ENCODE results near the gene OR2V2.

GRCh38 chr5:181192337-181193046 is 45.1 kb downstream of the OR2V2 start:
- TF ChIP-seq, protein P1, sequence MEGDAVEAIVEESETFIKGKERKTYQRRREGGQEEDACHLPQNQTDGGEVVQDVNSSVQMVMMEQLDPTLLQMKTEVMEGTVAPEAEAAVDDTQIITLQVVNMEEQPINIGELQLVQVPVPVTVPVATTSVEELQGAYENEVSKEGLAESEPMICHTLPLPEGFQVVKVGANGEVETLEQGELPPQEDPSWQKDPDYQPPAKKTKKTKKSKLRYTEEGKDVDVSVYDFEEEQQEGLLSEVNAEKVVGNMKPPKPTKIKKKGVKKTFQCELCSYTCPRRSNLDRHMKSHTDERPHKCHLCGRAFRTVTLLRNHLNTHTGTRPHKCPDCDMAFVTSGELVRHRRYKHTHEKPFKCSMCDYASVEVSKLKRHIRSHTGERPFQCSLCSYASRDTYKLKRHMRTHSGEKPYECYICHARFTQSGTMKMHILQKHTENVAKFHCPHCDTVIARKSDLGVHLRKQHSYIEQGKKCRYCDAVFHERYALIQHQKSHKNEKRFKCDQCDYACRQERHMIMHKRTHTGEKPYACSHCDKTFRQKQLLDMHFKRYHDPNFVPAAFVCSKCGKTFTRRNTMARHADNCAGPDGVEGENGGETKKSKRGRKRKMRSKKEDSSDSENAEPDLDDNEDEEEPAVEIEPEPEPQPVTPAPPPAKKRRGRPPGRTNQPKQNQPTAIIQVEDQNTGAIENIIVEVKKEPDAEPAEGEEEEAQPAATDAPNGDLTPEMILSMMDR (IDR thresholded peaks at IDR 0.05; ENCODE audit: low read depth, low read length) = no peak
- no peak for TF ChIP-seq EZH2phosphoT487 (IDR thresholded peaks at IDR 0.05; ENCODE audit: low read depth)

Data from OCI-LY3 (cell line).